Panc1 (cell line): Measurements from ENCODE around the gene PFKM. TPM values are rescaled to one million over a fixed set of nuclear protein-coding genes. Genes with fewer than 3 reads are reported as not detected.

Source experiments
- ATAC-seq: fragments of 200-7000 bp; cut with Tn5 transposase; 2 replicates; pipeline ENCODE4 v1.9.1; 2020; ENCODE audit warnings: mild to moderate bottlenecking, moderate library complexity
- BruUV-seq: library from RNA; stranded (reverse); fragments of 400-500 nt; replicated peaks from 2 replicates; lab custom pipeline; 2021; lab: Mats Ljungman, UMichigan
- CTCF ChIA-PET: fragments of 300-600 bp; sonication (Branson Sonifier 250); formaldehyde crosslinking; loops from one replicate; lab custom pipeline; 2022; ENCODE audit warnings: antibody characterized with exemption; lab: Charles Lee
- POLR2A ChIA-PET: fragments of 300-600 bp; sonication (Branson Sonifier 250); formaldehyde crosslinking; loops from one replicate; lab custom pipeline; 2022; ENCODE audit warnings: antibody characterized with exemption; lab: Charles Lee
- DNase-seq: peaks from one replicate; pipeline ENCODE4 v3.0.0-alpha.2; 2010; ENCODE audit warnings: low read depth, low spot score
- H3K27ac ChIP-seq: 2 replicates; pipeline ENCODE4 v1.5.1; 2011; ENCODE audit warnings: mild to moderate bottlenecking, low read length, inconsistent platforms
- H3K27me3 ChIP-seq: fragments of 200-500 bp; sonication (Bioruptor generic); 2 replicates; pipeline ENCODE4 v1.6.0; 2014; ENCODE audit warnings: low read length, inconsistent platforms; ENCODE audit not compliant: control insufficient read depth, insufficient read depth
- H3K36me3 ChIP-seq: fragments of 200-500 bp; sonication (Bioruptor generic); 2 replicates; pipeline ENCODE4 v1.5.1; 2014; ENCODE audit warnings: inconsistent platforms, mild to moderate bottlenecking, low read length, moderate library complexity; ENCODE audit not compliant: control insufficient read depth, insufficient read depth
- H3K4me1 ChIP-seq: 2 replicates; pipeline ENCODE4 v1.5.1; 2011; ENCODE audit warnings: inconsistent platforms, mild to moderate bottlenecking, low read length, moderate library complexity; ENCODE audit not compliant: control insufficient read depth, insufficient read depth
- H3K4me3 ChIP-seq, 2 experiments: 2 replicates each; pipeline ENCODE4 v1.5.1; 2011 to 2012; ENCODE audit warnings: low read depth in 2 of 2, low read length in 2 of 2, mild to moderate bottlenecking in 2 of 2, inconsistent platforms in 1 of 2, moderate library complexity in 1 of 2
- H3K9me3 ChIP-seq: fragments of 200-500 bp; sonication (Bioruptor generic); 2 replicates; pipeline ENCODE4 v1.5.1; 2014; ENCODE audit warnings: low read depth, mild to moderate bottlenecking, inconsistent platforms, low read length, moderate library complexity; ENCODE audit not compliant: control insufficient read depth, insufficient read depth
- CTCF ChIP-seq: fragments of 450-650 bp; IDR thresholded peaks from 2 replicates; pipeline ENCODE4 v1.5.1; 2017; ENCODE audit warnings: mild to moderate bottlenecking
- POLR2AphosphoS5 ChIP-seq: IDR thresholded peaks from 2 replicates; pipeline ENCODE4 v1.6.1; 2012; ENCODE audit warnings: mild to moderate bottlenecking, low read depth, low read length, moderate library complexity
- REST ChIP-seq, 2 experiments: IDR thresholded peaks; 2 replicates each; pipeline ENCODE4 v1.6.1; 2011 to 2012; ENCODE audit warnings: low read depth in 2 of 2, control low read depth in 1 of 2, low read length in 1 of 2, mild to moderate bottlenecking in 1 of 2, moderate library complexity in 1 of 2; ENCODE audit not compliant: insufficient read depth in 1 of 2
- SIN3A ChIP-seq: IDR thresholded peaks from 2 replicates; pipeline ENCODE4 v1.6.1; 2012; ENCODE audit warnings: low read depth, mild to moderate bottlenecking, low read length, moderate library complexity, borderline replicate concordance; ENCODE audit not compliant: insufficient read depth
- TCF7L2 ChIP-seq: IDR thresholded peaks from 2 replicates; pipeline ENCODE4 v1.6.1; 2011; ENCODE audit warnings: mild to moderate bottlenecking, low read depth, low read length, inconsistent platforms
- in situ Hi-C: cut with HindIII; loops from 2 replicates; pipeline ENCODE4 v1.10.0; 2016; ENCODE audit warnings: low sequenced_read_pairs, low pct_unique_long_range_greater_than_20kb
- intact Hi-C: fragments of 100-400 bp; cut with micrococcal nuclease; formaldehyde crosslinking; loops from one replicate; pipeline ENCODE4 v1.10.0; 2022; ENCODE audit not compliant: unreplicated experiment
- total RNA-seq: library from RNA; stranded (reverse); gene quantifications from one replicate; pipeline ENCODE4 v1.2.1, GENCODE V29; 2021; ENCODE audit not compliant: unreplicated experiment

The PFKM gene
- total RNA-seq, 1 experiment from 2014 or later: 56.1 TPM

- no peak overlapping the region for H3K4me3 ChIP-seq
- ChIA-PET CTCF (no interaction called here), POLR2A (no interaction called here)
- BruUV-seq: no TSS peak
- DNase-seq (no peak), ATAC-seq (no peak)
- peaks cover 2% of the 10 kb centered on the region for H3K36me3 ChIP-seq
- intact Hi-C loops: no loop called here
- in situ Hi-C loops: no loop called here
- no peaks in the 10 kb centered on the region for H3K4me1 ChIP-seq
- H3K27me3 ChIP-seq: no peaks in the 10 kb centered on the region
- TF ChIP-seq CTCF (no peak), REST (IDR thresholded peaks at IDR 0.05; ENCODE audit: insufficient read depth in 1 of 2, low read depth in 2 of 2, low read length in 1 of 2) (no peak), SIN3A (no peak), TCF7L2 (no peak), POLR2AphosphoS5 (no peak)
- H3K9me3 ChIP-seq: no peaks in the 10 kb centered on the region
- no peak overlapping the region for H3K27ac ChIP-seq
Measured at GRCh38 chr12:48143898-48144297, 24.7 kb downstream of the PFKM start.

GRCh38 chr12:48145981-48146380 lies 26.8 kb downstream of the PFKM start:
- ATAC-seq: no peak
- POLR2A ChIA-PET: no interaction called here
- CTCF ChIA-PET: no interaction called here
- no peak for TF ChIP-seq REST (IDR thresholded peaks at IDR 0.05; ENCODE audit: insufficient read depth in 1 of 2, low read depth in 2 of 2, low read length in 1 of 2)
- no peak for TF ChIP-seq SIN3A
- no peak for TF ChIP-seq CTCF
- TF ChIP-seq TCF7L2: no peak
- no peak for TF ChIP-seq POLR2AphosphoS5
- BruUV-seq: no TSS peak
- Histone ChIP-seq H3K4me1 (no peaks in the 10 kb centered on the region), H3K4me3 (no peak overlapping the region), H3K27ac (no peak overlapping the region), H3K9me3 (no peaks in the 10 kb centered on the region), H3K36me3 (peaks cover 2% of the 10 kb centered on the region), H3K27me3 (no peaks in the 10 kb centered on the region)
- intact Hi-C loops: no loop called here
- in situ Hi-C loops: no loop called here
- no peak for DNase-seq
